ENCODE data around the gene TMEM179B. TPM values are rescaled to one million over a fixed set of nuclear protein-coding genes. Genes with fewer than 3 reads are reported as not detected.
A peak's percentile ranks its signal among the peaks of the same experiment; 100 is the strongest.

The TMEM179B gene
- polyA plus RNA-seq, 3 donors = 95.8 to 236 (median 220) TPM

DNA sequence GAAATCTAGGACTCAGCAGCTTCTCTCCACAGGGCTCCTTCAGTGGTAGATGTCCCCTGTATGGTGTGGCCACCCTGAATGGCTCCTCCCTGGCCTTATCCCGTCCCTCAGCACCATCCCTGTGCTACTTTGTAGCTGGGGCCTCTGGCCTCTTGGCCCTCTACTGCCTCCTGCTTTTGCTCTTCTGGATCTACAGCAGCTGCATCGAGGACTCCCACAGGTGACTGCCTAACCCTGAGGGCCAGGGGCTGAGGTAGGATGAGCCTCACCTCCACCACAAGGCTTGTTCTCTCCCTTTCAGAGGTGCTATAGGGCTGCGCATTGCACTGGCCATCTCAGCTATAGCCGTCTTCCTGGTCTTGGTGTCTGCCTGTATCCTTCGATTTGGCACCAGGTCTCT, 1.8 kb downstream of the TMEM179B start:
- intact Hi-C loops (cut with micrococcal nuclease) = loop anchor here (5.0 to 10.0 kb wide), 3 partner anchors 43 to 194 kb away; partner anchors contain the start of genes STX5 (in 1 of the 2), TEX54 (in 1 of the 2) and TUT1 (in 1 of the 2)
- no peak overlapping the region for H3K4me2 ChIP-seq (replicated peaks; ENCODE audit: extremely low read depth, low read length, poor library complexity, severe bottlenecking)
- peak overlapping the region in 5 of 7 donors; percentile 67 to 96 (median 90) for H3K27ac Mint-ChIP-seq
- H3K9me3 Mint-ChIP-seq = no peaks in the 10 kb centered on the region
- TF ChIP-seq, protein P1, sequence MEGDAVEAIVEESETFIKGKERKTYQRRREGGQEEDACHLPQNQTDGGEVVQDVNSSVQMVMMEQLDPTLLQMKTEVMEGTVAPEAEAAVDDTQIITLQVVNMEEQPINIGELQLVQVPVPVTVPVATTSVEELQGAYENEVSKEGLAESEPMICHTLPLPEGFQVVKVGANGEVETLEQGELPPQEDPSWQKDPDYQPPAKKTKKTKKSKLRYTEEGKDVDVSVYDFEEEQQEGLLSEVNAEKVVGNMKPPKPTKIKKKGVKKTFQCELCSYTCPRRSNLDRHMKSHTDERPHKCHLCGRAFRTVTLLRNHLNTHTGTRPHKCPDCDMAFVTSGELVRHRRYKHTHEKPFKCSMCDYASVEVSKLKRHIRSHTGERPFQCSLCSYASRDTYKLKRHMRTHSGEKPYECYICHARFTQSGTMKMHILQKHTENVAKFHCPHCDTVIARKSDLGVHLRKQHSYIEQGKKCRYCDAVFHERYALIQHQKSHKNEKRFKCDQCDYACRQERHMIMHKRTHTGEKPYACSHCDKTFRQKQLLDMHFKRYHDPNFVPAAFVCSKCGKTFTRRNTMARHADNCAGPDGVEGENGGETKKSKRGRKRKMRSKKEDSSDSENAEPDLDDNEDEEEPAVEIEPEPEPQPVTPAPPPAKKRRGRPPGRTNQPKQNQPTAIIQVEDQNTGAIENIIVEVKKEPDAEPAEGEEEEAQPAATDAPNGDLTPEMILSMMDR (IDR thresholded peaks at IDR 0.05) = no peak
- peaks cover 73% of the 10 kb centered on the region for H3K79me2 ChIP-seq (ENCODE audit: insufficient read depth, low read length)
- no peak overlapping the region for H2AFZ ChIP-seq (ENCODE audit: insufficient read depth, low read depth, low read length, poor library complexity, severe bottlenecking)
- peaks cover 26% of the 10 kb centered on the region for H4K20me1 ChIP-seq (ENCODE audit: insufficient read depth, low read length)
- H3K4me1 Mint-ChIP-seq = peaks cover 51% of the 10 kb centered on the region
- WGBS (ENCODE audit: insufficient coverage) = 90% methylated on average over 2 of the region's 5 CpGs
- H3K4me1 ChIP-seq (ENCODE audit: control insufficient read depth in 1 of 2, insufficient read depth in 2 of 2, low read length in 2 of 2) = peaks cover 35 to 66% of the 10 kb centered on the region in 2 donors
- H3K4me3 Mint-ChIP-seq = no peak overlapping the region
- no peaks in the 10 kb centered on the region for H3K27me3 Mint-ChIP-seq (ENCODE audit: low read depth in 3 of 3)
- H3K9me3 ChIP-seq (replicated peaks in 1 of 2; ENCODE audit: control insufficient read depth in 1 of 2, insufficient read depth in 1 of 2, low read length in 2 of 2) = no peaks in the 10 kb centered on the region
- peak overlapping the region; percentile 10 to 77 for H3K27ac ChIP-seq (ENCODE audit: low read depth in 1 of 2, low read length in 2 of 2)
- no peak for DNase-seq
- no peaks in the 10 kb centered on the region for H3K27me3 ChIP-seq (ENCODE audit: control insufficient read depth in 2 of 2, insufficient read depth in 2 of 2, low read length in 2 of 2)
- H3K36me3 Mint-ChIP-seq = peaks cover 28 to 37% of the 10 kb centered on the region in 2 donors
- H3K9ac ChIP-seq (ENCODE audit: insufficient read depth, low read length, poor library complexity, severe bottlenecking) = no peak overlapping the region
- no peak overlapping the region for H3K4me3 ChIP-seq (replicated peaks in 1 of 3; ENCODE audit: low read depth in 2 of 3, low read length in 3 of 3)
- H3K36me3 ChIP-seq (replicated peaks in 1 of 2; ENCODE audit: control insufficient read depth in 1 of 2, insufficient read depth in 2 of 2, low read length in 2 of 2) = peaks cover 35 to 42% of the 10 kb centered on the region in 2 donors

DNA sequence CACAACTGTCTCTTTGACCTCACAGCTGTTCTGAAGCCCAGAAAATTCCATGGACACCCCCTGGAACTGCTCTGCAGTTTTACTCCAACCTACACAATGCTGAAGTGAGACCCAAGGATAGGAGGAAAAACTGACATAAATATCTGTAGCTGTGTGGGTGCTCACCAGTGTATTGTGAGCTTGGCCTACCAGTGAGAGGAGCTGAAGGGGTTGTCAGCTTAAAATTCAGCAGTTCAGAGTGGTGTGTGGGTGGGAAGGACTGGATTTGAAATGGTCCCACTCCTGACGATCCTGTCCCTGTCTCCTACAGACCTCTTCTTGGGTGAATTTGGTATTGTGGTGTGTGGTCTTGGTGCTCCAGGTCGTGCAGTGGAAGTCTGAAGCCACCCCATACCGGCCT, 2.4 kb downstream of the TMEM179B start:
- peaks cover 78% of the 10 kb centered on the region for H3K79me2 ChIP-seq (ENCODE audit: insufficient read depth, low read length)
- H3K36me3 ChIP-seq (replicated peaks in 1 of 2; ENCODE audit: control insufficient read depth in 1 of 2, insufficient read depth in 2 of 2, low read length in 2 of 2) = peaks cover 41 to 48% of the 10 kb centered on the region in 2 donors
- H3K4me2 ChIP-seq (replicated peaks; ENCODE audit: extremely low read depth, low read length, poor library complexity, severe bottlenecking) = no peak overlapping the region
- H3K4me3 ChIP-seq (replicated peaks in 1 of 3; ENCODE audit: low read depth in 2 of 3, low read length in 3 of 3) = no peak overlapping the region
- intact Hi-C loops (cut with micrococcal nuclease) = loop anchor here (5.0 to 10.0 kb wide), 3 partner anchors 43 to 195 kb away; partner anchors contain the start of genes STX5 (in 1 of the 2), TEX54 (in 1 of the 2) and TUT1 (in 1 of the 2)
- H3K9me3 Mint-ChIP-seq = no peaks in the 10 kb centered on the region
- peaks cover 35 to 66% of the 10 kb centered on the region in 2 donors for H3K4me1 ChIP-seq (ENCODE audit: control insufficient read depth in 1 of 2, insufficient read depth in 2 of 2, low read length in 2 of 2)
- H3K4me1 Mint-ChIP-seq = peaks cover 51% of the 10 kb centered on the region
- H3K9ac ChIP-seq (ENCODE audit: insufficient read depth, low read length, poor library complexity, severe bottlenecking) = no peak overlapping the region
- peaks cover 32% of the 10 kb centered on the region for H4K20me1 ChIP-seq (ENCODE audit: insufficient read depth, low read length)
- TF ChIP-seq, protein P1 (IDR thresholded peaks at IDR 0.05) = no peak
- no peak overlapping the region for H2AFZ ChIP-seq (ENCODE audit: insufficient read depth, low read depth, low read length, poor library complexity, severe bottlenecking)
- no peaks in the 10 kb centered on the region for H3K27me3 Mint-ChIP-seq (ENCODE audit: low read depth in 3 of 3)
- peak overlapping the region in 1 of 2 donors; percentile 77 for H3K27ac ChIP-seq (ENCODE audit: low read depth in 1 of 2, low read length in 2 of 2)
- WGBS (ENCODE audit: insufficient coverage) = 100% methylated on average over 1 of the region's 3 CpGs
- no peak overlapping the region for H3K4me3 Mint-ChIP-seq
- H3K27ac Mint-ChIP-seq = peak overlapping the region in 6 of 7 donors; percentile 55 to 90 (median 80)
- no peaks in the 10 kb centered on the region for H3K9me3 ChIP-seq (replicated peaks in 1 of 2; ENCODE audit: control insufficient read depth in 1 of 2, insufficient read depth in 1 of 2, low read length in 2 of 2)
- peaks cover 33 to 43% of the 10 kb centered on the region in 2 donors for H3K36me3 Mint-ChIP-seq
- H3K27me3 ChIP-seq (ENCODE audit: control insufficient read depth in 2 of 2, insufficient read depth in 2 of 2, low read length in 2 of 2) = no peaks in the 10 kb centered on the region
- no peak for DNase-seq

Data from CD14-positive monocyte (primary cell).